OCI-LY7 (cell line): ENCODE measurements around the gene ANKRD13B. TPM values are rescaled to one million over a fixed set of nuclear protein-coding genes. Genes with fewer than 3 reads are reported as not detected.

Source experiments
- BruUV-seq: library from RNA; stranded (reverse); fragments of 400-500 nt; replicated peaks from 2 replicates; lab custom pipeline; 2021; lab: Mats Ljungman, UMichigan
- CTCF ChIA-PET: fragments of 300-600 bp; sonication (Branson Sonifier 250); formaldehyde crosslinking; loops from one replicate; lab custom pipeline; 2022; ENCODE audit warnings: antibody characterized with exemption; ENCODE audit not compliant: unreplicated experiment; lab: Charles Lee
- POLR2A ChIA-PET: fragments of 300-600 bp; sonication (Branson Sonifier 250); formaldehyde crosslinking; loops from one replicate; lab custom pipeline; 2022; ENCODE audit warnings: antibody characterized with exemption; lab: Charles Lee
- DNase-seq: peaks from one replicate; pipeline ENCODE4 v3.0.0-alpha.2; 2015; ENCODE audit warnings: low spot score
- H2AFZ ChIP-seq: fragments of 200-600 bp; sonication (generic), shearing (Covaris generic); 2 replicates; pipeline ENCODE4 v1.6.1; 2014; ENCODE audit warnings: mild to moderate bottlenecking, antibody characterized with exemption, low read length, moderate library complexity
- H3K27ac ChIP-seq: fragments of 200-600 bp; sonication (generic); 2 replicates; pipeline ENCODE4 v1.5.1; 2014; ENCODE audit warnings: mixed run types, low read depth, mild to moderate bottlenecking, moderate library complexity, low read length, inconsistent platforms; ENCODE audit not compliant: poor library complexity, severe bottlenecking
- H3K36me3 ChIP-seq: fragments of 200-600 bp; sonication (generic); 2 replicates; pipeline ENCODE4 v1.6.1; 2014; ENCODE audit warnings: mild to moderate bottlenecking, antibody characterized with exemption, low read length, moderate library complexity, mixed read lengths; ENCODE audit not compliant: insufficient read depth
- H3K4me1 ChIP-seq: fragments of 200-600 bp; sonication (generic); 2 replicates; pipeline ENCODE4 v1.5.1; 2014; ENCODE audit warnings: mild to moderate bottlenecking, low read length; ENCODE audit not compliant: insufficient read depth, poor library complexity, severe bottlenecking
- H3K4me2 ChIP-seq: fragments of 200-600 bp; sonication (generic); 2 replicates; pipeline ENCODE4 v1.6.1; 2014; ENCODE audit warnings: mild to moderate bottlenecking, low read length
- H3K4me3 ChIP-seq: fragments of 200-600 bp; sonication (generic); 2 replicates; pipeline ENCODE4 v1.5.1; 2014; ENCODE audit warnings: mild to moderate bottlenecking, low read depth, low read length; ENCODE audit not compliant: poor library complexity, severe bottlenecking
- H3K79me2 ChIP-seq: fragments of 200-600 bp; sonication (generic); 2 replicates; pipeline ENCODE4 v1.6.1; 2016; ENCODE audit warnings: low read depth, mild to moderate bottlenecking, low read length, moderate library complexity, mixed read lengths; ENCODE audit not compliant: insufficient read depth
- H3K9me2 ChIP-seq: fragments of 200-600 bp; sonication (generic); 2 replicates; pipeline ENCODE4 v1.6.1; 2016; ENCODE audit warnings: mild to moderate bottlenecking, low read length, mixed read lengths; ENCODE audit not compliant: insufficient read depth
- H3K9me3 ChIP-seq: fragments of 200-600 bp; sonication (generic); 2 replicates; pipeline ENCODE4 v1.6.1; 2014; ENCODE audit warnings: mild to moderate bottlenecking, mixed run types, low read length, mixed read lengths
- H4K20me1 ChIP-seq: fragments of 200-600 bp; sonication (generic); 2 replicates; pipeline ENCODE4 v1.6.1; 2014; ENCODE audit warnings: mild to moderate bottlenecking, antibody characterized with exemption, low read length, moderate library complexity, mixed read lengths; ENCODE audit not compliant: insufficient read depth
- CTCF ChIP-seq: fragments of 200-600 bp; sonication (generic); conservative IDR thresholded peaks from 2 replicates; pipeline ENCODE4 v1.5.1; 2014; ENCODE audit warnings: mild to moderate bottlenecking, antibody characterized with exemption, low read length, moderate library complexity, mixed read lengths
- EZH2phosphoT487 ChIP-seq: fragments of 200-600 bp; sonication (generic); IDR thresholded peaks from 2 replicates; pipeline ENCODE4 v1.6.1; 2018; ENCODE audit warnings: low read depth, borderline replicate concordance, mild to moderate bottlenecking, mixed run types, antibody characterized with exemption, low read length, moderate library complexity, mixed read lengths
- intact Hi-C: fragments of 100-400 bp; cut with micrococcal nuclease; formaldehyde crosslinking; loops from one replicate; pipeline ENCODE4 v1.10.0; 2022; ENCODE audit not compliant: unreplicated experiment
- total RNA-seq, 2 experiments: library from RNA; depleted of rRNA in 1 of 2; stranded (reverse); fragments of >200 nt in 1 of 2; shearing (Covaris generic) in 1 of 2; gene quantifications; 2 replicates each; pipeline ENCODE4 v1.2.3, GENCODE V29; 2014 to 2022

ANKRD13B gene
- total RNA-seq, 2 experiments from 2014 or later: 22.8 to 30.5 TPM

- no peaks in the 10 kb centered on the region for H3K79me2 ChIP-seq
- TF ChIP-seq EZH2phosphoT487 (no peak), CTCF (no peak)
- no peak overlapping the region for H3K27ac ChIP-seq
- no peak for DNase-seq
- peaks cover 66% of the 10 kb centered on the region for H3K36me3 ChIP-seq
- no peak overlapping the region for H3K4me2 ChIP-seq
- no TSS peak for BruUV-seq
- no peaks in the 10 kb centered on the region for H3K9me2 ChIP-seq
- intact Hi-C loops: no loop called here
- no peaks in the 10 kb centered on the region for H4K20me1 ChIP-seq
- no peaks in the 10 kb centered on the region for H3K9me3 ChIP-seq
- ChIA-PET CTCF (no interaction called here), POLR2A (interaction anchor here (0.6 to 1.9 kb wide), 2 partner anchors 10 to 1432 kb away, joined by 3 to 4 read pairs; no protein-coding TSS in a partner anchor)
- H3K4me3 ChIP-seq: no peak overlapping the region
- peaks cover 10% of the 10 kb centered on the region for H3K4me1 ChIP-seq
- no peak overlapping the region for H2AFZ ChIP-seq
Observed at GRCh38 chr17:29575511-29576213, 17.3 kb upstream of the ANKRD13B start.

- BruUV-seq: TSS peak; percentile 50
- H3K4me1 ChIP-seq: peaks cover 17% of the 10 kb centered on the region
- no peaks in the 10 kb centered on the region for H4K20me1 ChIP-seq
- ChIA-PET POLR2A (interaction anchor here (0.6 to 1.9 kb wide), 2 partner anchors 9 to 1432 kb away, joined by 3 to 4 read pairs; no protein-coding TSS in a partner anchor), CTCF (no interaction called here)
- H3K4me3 ChIP-seq: no peak overlapping the region
- no peak overlapping the region for H3K27ac ChIP-seq
- no peaks in the 10 kb centered on the region for H3K9me2 ChIP-seq
- H3K4me2 ChIP-seq: no peak overlapping the region
- H2AFZ ChIP-seq: no peak overlapping the region
- peaks cover 72% of the 10 kb centered on the region for H3K36me3 ChIP-seq
- no peaks in the 10 kb centered on the region for H3K79me2 ChIP-seq
- intact Hi-C loops: no loop called here
- TF ChIP-seq CTCF: no peak
- no peak for TF ChIP-seq EZH2phosphoT487
- no peak for DNase-seq
- no peaks in the 10 kb centered on the region for H3K9me3 ChIP-seq
Observed at GRCh38 chr17:29576214-29577000, 16.5 kb upstream of the ANKRD13B start.
